HepG2 (cell line): ENCODE data around the gene RTN4RL2. TPM values are rescaled to one million over a fixed set of nuclear protein-coding genes. Genes with fewer than 3 reads are reported as not detected.

Experiments
- ATAD3A ChIP-seq: sonication (generic); formaldehyde crosslinking; IDR thresholded peaks from 2 replicates; pipeline ENCODE4 v1.4.0; 2020; ENCODE audit warnings: missing genetic modification reagents
- ATF1 ChIP-seq: IDR thresholded peaks from 2 replicates; pipeline ENCODE4 v1.6.1; 2016; ENCODE audit warnings: mild to moderate bottlenecking, control low read depth
- BRCA1 ChIP-seq: sonication (generic); formaldehyde crosslinking; IDR thresholded peaks from 2 replicates; pipeline ENCODE4 v1.4.0; 2020; ENCODE audit warnings: missing genetic modification reagents
- FOXO1 ChIP-seq: sonication (generic); formaldehyde crosslinking; IDR thresholded peaks from 2 replicates; pipeline ENCODE4 v1.4.0; 2020; ENCODE audit warnings: missing genetic modification reagents
- GLI4 ChIP-seq: sonication (generic); formaldehyde crosslinking; IDR thresholded peaks from 2 replicates; pipeline ENCODE4 v1.5.1; 2020; ENCODE audit warnings: missing genetic modification reagents, mild to moderate bottlenecking, moderate library complexity, borderline replicate concordance
- HCFC1 ChIP-seq: fragments of 150-350 bp; IDR thresholded peaks from 2 replicates; pipeline ENCODE4 v1.6.1; 2014; ENCODE audit warnings: low read depth, low read length
- HOXA9 ChIP-seq: sonication (generic); formaldehyde crosslinking; IDR thresholded peaks from 2 replicates; pipeline ENCODE4 v1.8.1; 2022; ENCODE audit warnings: missing genetic modification reagents, mild to moderate bottlenecking, moderate library complexity, borderline replicate concordance
- KDM5A ChIP-seq: fragments of 200-600 bp; sonication (generic); IDR thresholded peaks from 2 replicates; pipeline ENCODE4 v1.7.0; 2018; ENCODE audit warnings: antibody characterized with exemption, mild to moderate bottlenecking, low read length, borderline replicate concordance
- MIER2 ChIP-seq: IDR thresholded peaks from 2 replicates; pipeline ENCODE4 v1.6.1; 2016; ENCODE audit warnings: missing biosample characterization, missing genetic modification reagents
- NFE2 ChIP-seq: sonication (generic); formaldehyde crosslinking; IDR thresholded peaks from 2 replicates; pipeline ENCODE4 v1.4.0; 2020; ENCODE audit warnings: missing genetic modification reagents
- TOPORS ChIP-seq: sonication (generic); formaldehyde crosslinking; IDR thresholded peaks from 2 replicates; pipeline ENCODE4 v1.8.0; 2023; ENCODE audit warnings: mild to moderate bottlenecking, missing genetic modification reagents
- U2AF1 ChIP-seq: fragments of 200-400 bp; formaldehyde crosslinking; optimal IDR thresholded peaks from 2 replicates; pipeline ENCODE3; 2017; ENCODE audit warnings: mild to moderate bottlenecking, low read depth, low read length
- ZNF225 ChIP-seq: sonication (generic); formaldehyde crosslinking; IDR thresholded peaks from 2 replicates; pipeline ENCODE4 v1.4.0; 2020; ENCODE audit warnings: mild to moderate bottlenecking, missing genetic modification reagents
- ZNF234 ChIP-seq: sonication (generic); formaldehyde crosslinking; conservative IDR thresholded peaks from 2 replicates; pipeline ENCODE4 v1.5.1; 2020; ENCODE audit warnings: mild to moderate bottlenecking, missing genetic modification reagents
- ZNF431 ChIP-seq: sonication (generic); formaldehyde crosslinking; IDR thresholded peaks from 2 replicates; pipeline ENCODE4 v1.9.0; 2022; ENCODE audit warnings: missing genetic modification reagents, low read depth, mild to moderate bottlenecking, borderline replicate concordance
- ZNF616 ChIP-seq: sonication (generic); formaldehyde crosslinking; IDR thresholded peaks from 2 replicates; pipeline ENCODE4 v1.5.0; 2020; ENCODE audit warnings: low read depth, mild to moderate bottlenecking, missing genetic modification reagents
- polyA plus RNA-seq, 8 experiments: library from polyadenylated mRNA; depleted of rRNA in 3 of 8; stranded (reverse) in 7 of 8; unstranded in 1 of 8; fragments of >200 nt; fragmentation: Illumina TruSeq in 4 of 8; extraction: Trizol in 4 of 8; gene quantifications; 2 replicates each; pipeline versions ENCODE4 v1.2.1 to v1.2.3, GENCODE V29; 2011 to 2016; ENCODE audit warnings: low read depth in 4 of 8, missing spikeins in 1 of 8, mixed read lengths in 1 of 8; ENCODE audit not compliant: insufficient read depth in 1 of 8
- total RNA-seq, 5 experiments: library from RNA; depleted of rRNA; stranded (reverse); fragments of >200 nt; fragmentation: Illumina TruSeq; extraction: Trizol; gene quantifications; 2 replicates each; pipeline ENCODE4 v1.2.3, GENCODE V29; 2016; ENCODE audit warnings: low read depth in 1 of 5
- TF ChIP-seq, protein P1 (sequence below): sonication (generic); formaldehyde crosslinking; IDR thresholded peaks from 2 replicates; pipeline ENCODE4 v1.9.0; 2022; ENCODE audit warnings: missing genetic modification reagents, mild to moderate bottlenecking, borderline replicate concordance
- TF ChIP-seq, protein P2 (sequence below): sonication (generic); formaldehyde crosslinking; IDR thresholded peaks from 2 replicates; pipeline ENCODE4 v1.4.0; 2020; ENCODE audit warnings: missing genetic modification reagents
- TF ChIP-seq, protein P3 (sequence below): sonication (generic); formaldehyde crosslinking; IDR thresholded peaks from 2 replicates; pipeline ENCODE4 v1.5.0; 2020; ENCODE audit warnings: mild to moderate bottlenecking, missing genetic modification reagents
- TF ChIP-seq, protein P4 (sequence below): sonication (generic); formaldehyde crosslinking; IDR thresholded peaks from 2 replicates; pipeline ENCODE4 v1.4.0; 2020; ENCODE audit warnings: missing genetic modification reagents, borderline replicate concordance

The RTN4RL2 gene
- total and polyA plus RNA-seq, 2 of the 13 experiments (the other 11 are each of a cell fraction or from before 2014, with no cell fraction given), result 1.3 to 4.3 TPM

DNA sequence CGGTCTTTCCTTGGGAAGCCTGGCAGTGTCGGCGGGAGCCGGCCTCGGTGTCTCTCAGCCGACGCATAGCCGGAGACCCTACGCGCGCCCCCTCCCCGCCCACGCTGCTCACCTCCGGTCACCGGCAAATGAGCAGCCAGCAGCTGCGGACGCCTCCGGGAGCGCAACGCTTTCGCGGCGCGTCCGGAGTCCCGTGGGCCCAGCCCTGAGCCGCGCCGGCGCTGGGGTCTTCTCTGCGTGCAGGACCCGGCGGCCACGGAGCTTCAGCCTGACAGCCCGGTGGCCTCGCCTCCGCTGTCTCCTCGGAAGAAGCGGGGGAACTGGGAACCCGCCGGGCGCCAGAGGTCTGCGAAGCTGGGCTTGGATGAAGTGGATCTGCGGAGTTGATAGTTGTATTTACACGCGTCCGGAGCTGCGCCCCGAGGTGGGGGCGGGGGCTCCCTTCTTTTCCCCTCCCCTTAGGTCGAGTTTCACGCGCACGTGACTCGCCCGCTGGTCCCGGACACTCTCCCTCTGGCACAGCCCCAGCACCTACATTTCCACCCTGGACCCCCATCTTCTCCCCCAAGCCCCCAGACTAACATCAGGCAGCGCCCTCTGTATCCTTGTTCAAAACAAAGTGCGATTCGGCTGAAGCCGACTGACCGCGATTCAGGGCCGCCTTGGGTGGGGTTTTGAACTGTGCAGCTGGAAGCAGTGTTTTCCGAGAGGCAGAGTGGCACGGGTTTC, 55.2 kb downstream of the RTN4RL2 start, which contains the start of gene SLC43A1 (continued):
- TF ChIP-seq ATAD3A, result no peak
- TF ChIP-seq, protein P1, sequence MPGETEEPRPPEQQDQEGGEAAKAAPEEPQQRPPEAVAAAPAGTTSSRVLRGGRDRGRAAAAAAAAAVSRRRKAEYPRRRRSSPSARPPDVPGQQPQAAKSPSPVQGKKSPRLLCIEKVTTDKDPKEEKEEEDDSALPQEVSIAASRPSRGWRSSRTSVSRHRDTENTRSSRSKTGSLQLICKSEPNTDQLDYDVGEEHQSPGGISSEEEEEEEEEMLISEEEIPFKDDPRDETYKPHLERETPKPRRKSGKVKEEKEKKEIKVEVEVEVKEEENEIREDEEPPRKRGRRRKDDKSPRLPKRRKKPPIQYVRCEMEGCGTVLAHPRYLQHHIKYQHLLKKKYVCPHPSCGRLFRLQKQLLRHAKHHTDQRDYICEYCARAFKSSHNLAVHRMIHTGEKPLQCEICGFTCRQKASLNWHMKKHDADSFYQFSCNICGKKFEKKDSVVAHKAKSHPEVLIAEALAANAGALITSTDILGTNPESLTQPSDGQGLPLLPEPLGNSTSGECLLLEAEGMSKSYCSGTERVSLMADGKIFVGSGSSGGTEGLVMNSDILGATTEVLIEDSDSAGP (CRISPR knock-in tag), result peak; percentile 67; the same call in 1 of the 2 replicates
- TF ChIP-seq, protein P2, sequence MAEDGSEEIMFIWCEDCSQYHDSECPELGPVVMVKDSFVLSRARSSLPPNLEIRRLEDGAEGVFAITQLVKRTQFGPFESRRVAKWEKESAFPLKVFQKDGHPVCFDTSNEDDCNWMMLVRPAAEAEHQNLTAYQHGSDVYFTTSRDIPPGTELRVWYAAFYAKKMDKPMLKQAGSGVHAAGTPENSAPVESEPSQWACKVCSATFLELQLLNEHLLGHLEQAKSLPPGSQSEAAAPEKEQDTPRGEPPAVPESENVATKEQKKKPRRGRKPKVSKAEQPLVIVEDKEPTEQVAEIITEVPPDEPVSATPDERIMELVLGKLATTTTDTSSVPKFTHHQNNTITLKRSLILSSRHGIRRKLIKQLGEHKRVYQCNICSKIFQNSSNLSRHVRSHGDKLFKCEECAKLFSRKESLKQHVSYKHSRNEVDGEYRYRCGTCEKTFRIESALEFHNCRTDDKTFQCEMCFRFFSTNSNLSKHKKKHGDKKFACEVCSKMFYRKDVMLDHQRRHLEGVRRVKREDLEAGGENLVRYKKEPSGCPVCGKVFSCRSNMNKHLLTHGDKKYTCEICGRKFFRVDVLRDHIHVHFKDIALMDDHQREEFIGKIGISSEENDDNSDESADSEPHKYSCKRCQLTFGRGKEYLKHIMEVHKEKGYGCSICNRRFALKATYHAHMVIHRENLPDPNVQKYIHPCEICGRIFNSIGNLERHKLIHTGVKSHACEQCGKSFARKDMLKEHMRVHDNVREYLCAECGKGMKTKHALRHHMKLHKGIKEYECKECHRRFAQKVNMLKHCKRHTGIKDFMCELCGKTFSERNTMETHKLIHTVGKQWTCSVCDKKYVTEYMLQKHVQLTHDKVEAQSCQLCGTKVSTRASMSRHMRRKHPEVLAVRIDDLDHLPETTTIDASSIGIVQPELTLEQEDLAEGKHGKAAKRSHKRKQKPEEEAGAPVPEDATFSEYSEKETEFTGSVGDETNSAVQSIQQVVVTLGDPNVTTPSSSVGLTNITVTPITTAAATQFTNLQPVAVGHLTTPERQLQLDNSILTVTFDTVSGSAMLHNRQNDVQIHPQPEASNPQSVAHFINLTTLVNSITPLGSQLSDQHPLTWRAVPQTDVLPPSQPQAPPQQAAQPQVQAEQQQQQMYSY (CRISPR knock-in tag), result no peak
- TF ChIP-seq KDM5A, result no peak; the same call in 1 of the 2 replicates
- TF ChIP-seq MIER2 (CRISPR knock-in tag), result no peak
- TF ChIP-seq ZNF431 (CRISPR knock-in tag), result 0 out of 2 replicates have a peak, but pooled peaks have one; percentile 27
- TF ChIP-seq GLI4 (CRISPR knock-in tag), result no peak
- TF ChIP-seq FOXO1, result no peak
- peak; percentile 37; the same call in 1 of the 2 replicates for TF ChIP-seq ZNF225 (CRISPR knock-in tag)
- TF ChIP-seq ATF1 (CRISPR knock-in tag), result no peak
- TF ChIP-seq ZNF616 (CRISPR knock-in tag), result no peak
- no peak for TF ChIP-seq HCFC1
- TF ChIP-seq, protein P3, sequence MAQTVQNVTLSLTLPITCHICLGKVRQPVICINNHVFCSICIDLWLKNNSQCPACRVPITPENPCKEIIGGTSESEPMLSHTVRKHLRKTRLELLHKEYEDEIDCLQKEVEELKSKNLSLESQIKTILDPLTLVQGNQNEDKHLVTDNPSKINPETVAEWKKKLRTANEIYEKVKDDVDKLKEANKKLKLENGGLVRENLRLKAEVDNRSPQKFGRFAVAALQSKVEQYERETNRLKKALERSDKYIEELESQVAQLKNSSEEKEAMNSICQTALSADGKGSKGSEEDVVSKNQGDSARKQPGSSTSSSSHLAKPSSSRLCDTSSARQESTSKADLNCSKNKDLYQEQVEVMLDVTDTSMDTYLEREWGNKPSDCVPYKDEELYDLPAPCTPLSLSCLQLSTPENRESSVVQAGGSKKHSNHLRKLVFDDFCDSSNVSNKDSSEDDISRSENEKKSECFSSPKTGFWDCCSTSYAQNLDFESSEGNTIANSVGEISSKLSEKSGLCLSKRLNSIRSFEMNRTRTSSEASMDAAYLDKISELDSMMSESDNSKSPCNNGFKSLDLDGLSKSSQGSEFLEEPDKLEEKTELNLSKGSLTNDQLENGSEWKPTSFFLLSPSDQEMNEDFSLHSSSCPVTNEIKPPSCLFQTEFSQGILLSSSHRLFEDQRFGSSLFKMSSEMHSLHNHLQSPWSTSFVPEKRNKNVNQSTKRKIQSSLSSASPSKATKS (CRISPR knock-in tag), result no peak
- no peak for TF ChIP-seq ZNF234 (CRISPR knock-in tag)
- TF ChIP-seq HOXA9 (CRISPR knock-in tag), result no peak
- TF ChIP-seq BRCA1 (CRISPR knock-in tag), result no peak
- no peak for TF ChIP-seq NFE2 (CRISPR knock-in tag)
- no peak for TF ChIP-seq TOPORS (CRISPR knock-in tag)
- no peak for TF ChIP-seq U2AF1
- TF ChIP-seq, protein P4, sequence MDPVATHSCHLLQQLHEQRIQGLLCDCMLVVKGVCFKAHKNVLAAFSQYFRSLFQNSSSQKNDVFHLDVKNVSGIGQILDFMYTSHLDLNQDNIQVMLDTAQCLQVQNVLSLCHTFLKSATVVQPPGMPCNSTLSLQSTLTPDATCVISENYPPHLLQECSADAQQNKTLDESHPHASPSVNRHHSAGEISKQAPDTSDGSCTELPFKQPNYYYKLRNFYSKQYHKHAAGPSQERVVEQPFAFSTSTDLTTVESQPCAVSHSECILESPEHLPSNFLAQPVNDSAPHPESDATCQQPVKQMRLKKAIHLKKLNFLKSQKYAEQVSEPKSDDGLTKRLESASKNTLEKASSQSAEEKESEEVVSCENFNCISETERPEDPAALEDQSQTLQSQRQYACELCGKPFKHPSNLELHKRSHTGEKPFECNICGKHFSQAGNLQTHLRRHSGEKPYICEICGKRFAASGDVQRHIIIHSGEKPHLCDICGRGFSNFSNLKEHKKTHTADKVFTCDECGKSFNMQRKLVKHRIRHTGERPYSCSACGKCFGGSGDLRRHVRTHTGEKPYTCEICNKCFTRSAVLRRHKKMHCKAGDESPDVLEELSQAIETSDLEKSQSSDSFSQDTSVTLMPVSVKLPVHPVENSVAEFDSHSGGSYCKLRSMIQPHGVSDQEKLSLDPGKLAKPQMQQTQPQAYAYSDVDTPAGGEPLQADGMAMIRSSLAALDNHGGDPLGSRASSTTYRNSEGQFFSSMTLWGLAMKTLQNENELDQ, result no peak
